Activated CD8-positive, alpha-beta memory T cell treated with anti-CD3 and anti-CD28 coated beads for 24 hours (primary cell): ENCODE data around the gene FNIP1.
"Not testable (repeated sequence)": the region's sequence is repeated elsewhere in the genome, so short reads cannot be mapped to it uniquely, and the experiment has no call there.

ENCODE experiments used
- DNase-seq: peaks from one replicate; pipeline ENCODE4 v3.0.0-alpha.2; 2020

Gene FNIP1

GRCh38 chr5:131786900-131787692 lies 9.7 kb downstream of the FNIP1 start:
- DNase-seq = no peak

GRCh38 chr5:131786036-131786435 lies 10.8 kb downstream of the FNIP1 start:
- DNase-seq = no peak

GRCh38 chr5:131783874-131784273 lies 12.9 kb downstream of the FNIP1 start:
- no peak for DNase-seq

GRCh38 chr5:131783357-131783756 lies 13.5 kb downstream of the FNIP1 start:
- DNase-seq = no peak

DNA sequence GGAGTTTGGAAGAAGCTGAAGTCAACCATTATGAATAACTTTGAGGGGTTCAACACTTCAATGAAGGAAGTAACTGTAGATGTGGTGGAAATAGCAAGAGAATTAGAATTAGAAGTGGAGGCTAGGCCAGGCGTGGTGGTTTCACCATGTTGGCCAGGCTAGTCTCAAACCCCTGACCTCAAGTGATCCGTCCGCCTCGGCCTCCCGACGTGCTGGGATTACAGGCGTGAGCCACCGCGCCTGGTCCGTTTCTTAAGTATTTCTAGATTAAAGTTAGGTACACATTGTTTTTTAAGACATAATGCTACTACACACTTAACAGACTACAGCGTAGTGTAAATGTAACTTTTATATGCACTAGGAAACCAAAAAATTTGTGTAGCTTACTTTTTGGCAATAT lies 14.1 kb downstream of the FNIP1 start:
- DNase-seq = no peak

GRCh38 chr5:131778141-131778540 lies 18.7 kb downstream of the FNIP1 start:
- not testable (repeated sequence) for DNase-seq

DNA sequence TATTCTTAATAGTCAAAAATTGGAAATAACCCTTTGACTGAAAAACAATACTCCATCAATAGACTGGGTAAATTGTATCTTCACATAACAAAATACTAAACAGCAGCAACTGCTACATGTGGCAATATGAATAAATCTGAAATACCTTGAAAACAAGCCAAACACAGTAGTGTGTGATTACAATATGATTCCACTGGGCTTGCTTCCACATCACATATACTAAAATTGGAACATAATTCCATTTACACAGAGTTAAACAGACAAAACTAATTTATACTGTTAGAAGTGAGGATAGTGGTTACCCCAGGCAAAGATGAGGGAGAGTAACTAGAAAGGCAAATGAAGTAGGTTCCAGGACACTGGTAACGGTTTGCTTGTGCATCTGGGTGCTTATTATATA lies 20.4 kb downstream of the FNIP1 start:
- no peak for DNase-seq

DNA sequence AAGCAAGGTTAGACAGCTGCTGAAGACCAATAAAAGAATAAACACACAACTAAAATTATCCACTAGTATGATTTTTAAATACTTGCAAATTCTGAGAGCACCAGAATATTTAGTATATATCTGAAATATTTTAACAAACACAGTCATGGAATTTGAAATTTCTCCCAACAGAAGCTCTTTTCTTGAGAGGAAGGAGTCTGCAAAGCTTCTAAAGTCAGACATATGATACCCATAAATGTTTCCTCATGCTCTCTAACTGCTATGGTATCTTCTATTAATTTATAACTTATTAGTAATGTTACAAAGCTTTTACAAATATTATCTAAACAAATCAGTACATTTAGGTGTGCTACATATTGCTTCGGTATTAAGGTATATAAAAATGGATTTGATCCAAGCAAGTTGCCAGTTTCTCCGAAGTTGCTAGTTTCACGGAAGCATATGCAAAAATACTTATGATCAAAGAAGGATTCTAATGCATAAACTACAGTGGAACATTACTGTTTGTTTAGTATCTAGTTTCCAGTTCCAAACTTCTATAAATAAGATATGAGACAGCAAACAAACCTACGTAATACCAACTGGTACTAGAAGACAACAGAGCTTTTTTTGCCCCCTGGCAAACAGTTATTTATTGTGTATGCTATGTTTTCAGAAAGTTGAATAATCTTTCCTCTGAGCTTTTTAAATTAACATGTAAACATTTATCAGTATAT lies 22.0 kb downstream of the FNIP1 start:
- no peak for DNase-seq

DNA sequence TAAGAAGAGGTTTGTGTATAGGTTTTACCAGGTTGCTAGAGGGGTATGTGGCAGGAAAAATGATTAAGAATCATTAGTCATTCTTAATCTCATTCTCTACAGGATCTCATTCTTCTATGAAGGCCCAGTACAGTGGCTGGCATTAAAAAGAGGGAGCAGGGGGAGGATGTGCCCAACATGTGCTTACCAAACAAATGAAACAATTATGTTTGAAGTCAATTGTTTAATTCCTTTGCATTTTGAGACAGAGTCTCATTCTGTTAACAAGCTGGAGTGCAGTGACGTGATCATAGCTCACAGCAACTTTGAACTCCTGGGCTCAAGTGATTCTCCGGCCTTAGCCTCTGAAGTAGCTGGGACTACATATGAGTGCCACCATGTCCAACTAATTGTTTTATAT lies 23.0 kb downstream of the FNIP1 start:
- DNase-seq = no peak

DNA sequence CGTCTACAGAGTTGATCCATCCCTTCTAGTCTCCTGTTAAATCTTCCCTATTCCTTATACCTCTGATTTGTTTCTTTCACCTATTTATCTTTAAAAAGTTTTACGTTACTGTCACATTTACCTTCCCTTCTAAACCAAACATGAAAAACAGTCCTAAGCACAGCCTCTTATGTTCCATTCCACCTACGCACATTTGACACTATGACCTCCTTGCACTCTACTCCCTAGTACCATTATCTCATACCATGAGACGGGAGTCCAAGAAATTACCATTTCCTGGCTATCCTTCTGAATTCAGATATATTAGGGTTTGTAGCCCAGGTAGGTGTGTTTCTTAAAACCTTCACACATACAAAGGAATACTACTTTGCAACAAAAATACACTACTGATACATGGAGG lies 25.1 kb downstream of the FNIP1 start:
- DNase-seq = no peak

GRCh38 chr5:131769961-131770360 lies 26.9 kb downstream of the FNIP1 start:
- DNase-seq = no peak

DNA sequence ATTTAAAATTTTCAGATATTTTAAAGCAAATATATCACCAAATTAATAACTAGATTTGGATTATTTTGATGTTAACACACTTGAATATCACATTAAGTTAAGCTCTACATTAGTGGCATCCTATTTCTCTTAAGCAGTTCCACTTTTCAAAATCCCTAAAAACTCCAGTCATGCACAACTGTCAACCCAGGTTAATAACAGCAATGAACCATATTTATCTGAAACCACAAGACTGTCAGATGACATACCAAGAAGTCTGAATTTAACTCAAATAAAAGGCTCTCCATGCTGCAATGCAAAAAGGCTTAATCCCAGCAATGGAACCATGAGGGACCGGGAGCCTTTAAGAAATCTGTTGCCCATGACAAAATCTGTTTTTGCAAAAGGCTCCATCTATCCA lies 27.5 kb downstream of the FNIP1 start:
- no peak for DNase-seq

DNA sequence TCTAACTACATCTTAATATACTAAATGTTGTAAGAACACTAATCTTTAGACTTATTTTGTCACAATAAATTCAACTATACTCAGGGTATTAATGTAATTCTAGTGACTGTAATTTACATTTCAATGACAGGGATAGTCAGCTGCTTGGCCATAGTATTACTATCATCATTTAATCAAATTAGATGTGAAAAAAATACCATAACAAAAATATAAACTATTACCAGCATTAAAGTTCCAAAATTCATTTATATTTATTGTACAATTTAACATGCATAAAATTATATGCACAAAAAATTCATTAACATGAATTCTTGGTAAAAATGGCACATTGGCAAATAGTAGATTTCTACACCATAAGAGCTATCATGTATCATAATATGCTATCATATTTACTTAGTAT lies 28.9 kb downstream of the FNIP1 start:
- no peak for DNase-seq

DNA sequence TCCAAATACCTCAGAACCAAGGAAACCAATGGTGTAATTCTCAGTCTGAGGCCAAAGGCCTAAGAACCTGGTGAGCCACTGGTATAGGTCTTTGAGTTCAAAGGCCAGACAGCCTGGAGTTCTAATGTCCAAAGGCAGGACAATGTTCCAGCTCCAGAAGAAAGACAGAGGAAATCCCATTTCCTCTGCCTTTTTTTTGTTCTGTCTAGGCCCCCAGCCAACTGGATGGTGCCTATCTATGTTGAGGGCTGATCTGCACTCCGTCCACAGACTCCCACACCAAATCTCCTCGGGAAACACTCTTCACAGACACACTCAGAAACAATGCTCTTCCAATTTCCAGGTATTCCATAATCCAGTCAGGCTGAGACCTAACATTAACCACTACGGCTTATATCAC lies 30.1 kb downstream of the FNIP1 start:
- DNase-seq = no peak

DNA sequence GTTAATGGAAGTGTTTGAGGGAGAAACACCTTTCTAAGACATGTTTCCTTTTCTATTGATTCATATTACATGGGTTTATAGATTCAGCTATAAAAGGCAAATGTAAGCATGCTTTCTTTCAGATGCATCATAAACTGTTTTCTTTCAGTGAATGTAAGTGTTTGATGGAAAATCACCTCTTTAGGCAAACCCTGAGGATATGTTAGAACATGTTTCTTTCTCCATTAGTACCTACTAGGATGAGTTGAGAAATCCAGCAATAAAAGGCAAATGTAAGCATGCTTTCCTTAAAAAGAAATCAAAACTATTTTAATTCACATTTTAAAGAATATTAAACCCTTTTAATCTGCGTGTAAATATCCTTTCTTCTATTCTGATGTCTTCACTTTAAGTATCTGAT lies 31.6 kb downstream of the FNIP1 start:
- DNase-seq = no peak

GRCh38 chr5:131763968-131764367 lies 32.8 kb downstream of the FNIP1 start:
- DNase-seq = no peak

DNA sequence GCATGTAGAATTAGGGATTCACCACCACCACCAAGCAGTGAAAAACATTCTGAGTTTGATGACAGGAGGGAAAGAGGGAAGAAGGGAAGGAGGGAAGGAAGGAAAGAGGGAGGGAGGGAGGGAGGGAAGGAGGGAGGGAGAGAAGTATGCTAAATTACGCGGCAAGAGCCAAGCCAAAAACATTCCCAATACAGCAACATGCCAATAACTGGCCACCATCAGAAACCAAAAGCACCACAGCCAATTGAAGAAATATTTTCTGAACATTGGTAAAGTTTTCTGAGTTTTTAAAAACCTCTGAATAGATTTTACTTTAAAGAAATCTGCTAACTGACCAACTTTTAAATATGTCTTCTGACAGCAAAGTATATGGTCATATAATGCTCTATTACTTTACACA lies 36.0 kb downstream of the FNIP1 start:
- no peak for DNase-seq

- no peak for DNase-seq
Observed at GRCh38 chr5:131759704-131760103, 37.1 kb downstream of the FNIP1 start.

DNA sequence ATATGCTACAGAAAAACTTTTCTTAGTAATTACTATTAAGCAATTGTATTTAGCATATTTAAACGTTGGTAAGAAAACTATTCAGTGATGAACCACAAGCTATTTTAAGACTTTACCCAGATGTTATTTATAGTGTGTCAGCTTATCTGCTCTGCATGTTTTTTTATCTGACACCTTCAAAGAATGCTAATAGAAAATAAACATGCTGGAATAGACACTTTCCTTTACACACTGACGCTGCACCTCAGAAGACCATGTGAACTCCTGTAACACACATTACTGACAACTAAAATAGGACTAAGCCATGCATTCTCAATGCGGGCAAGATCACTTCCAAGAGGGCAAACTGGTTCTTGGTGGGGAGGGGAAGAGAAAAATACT lies 38.3 kb downstream of the FNIP1 start:
- DNase-seq = no peak

DNA sequence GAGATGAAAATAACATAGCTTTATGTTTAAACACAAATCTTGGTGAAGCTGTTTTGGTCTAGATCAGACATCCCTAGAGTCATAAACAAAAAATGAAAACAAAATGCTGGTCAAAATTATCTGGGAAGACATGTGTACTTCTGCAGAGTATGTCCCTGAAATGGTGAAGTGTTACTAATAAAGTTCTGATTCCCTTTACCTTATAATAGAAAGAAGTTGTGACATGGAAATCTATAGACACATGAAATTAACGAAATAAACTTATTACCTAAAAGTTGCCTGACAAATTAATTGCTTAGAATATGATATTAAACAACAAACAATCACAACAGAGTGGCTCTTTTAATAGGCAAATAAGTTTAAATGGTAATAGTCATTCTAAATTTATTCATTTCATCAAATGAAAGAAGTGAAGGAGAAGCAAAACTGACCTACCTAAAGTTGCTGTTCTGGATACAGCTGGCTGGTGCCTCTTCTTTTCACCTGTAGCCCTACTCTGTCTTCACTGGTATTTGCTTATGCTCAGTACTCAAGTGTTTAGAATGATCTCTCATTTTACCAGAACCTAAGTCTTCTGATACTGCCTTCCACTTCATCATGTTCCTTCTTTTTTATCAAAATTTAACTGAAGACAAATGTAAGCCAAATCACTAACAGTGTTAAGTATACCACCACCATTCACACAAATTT lies 38.8 kb downstream of the FNIP1 start:
- no peak for DNase-seq

DNA sequence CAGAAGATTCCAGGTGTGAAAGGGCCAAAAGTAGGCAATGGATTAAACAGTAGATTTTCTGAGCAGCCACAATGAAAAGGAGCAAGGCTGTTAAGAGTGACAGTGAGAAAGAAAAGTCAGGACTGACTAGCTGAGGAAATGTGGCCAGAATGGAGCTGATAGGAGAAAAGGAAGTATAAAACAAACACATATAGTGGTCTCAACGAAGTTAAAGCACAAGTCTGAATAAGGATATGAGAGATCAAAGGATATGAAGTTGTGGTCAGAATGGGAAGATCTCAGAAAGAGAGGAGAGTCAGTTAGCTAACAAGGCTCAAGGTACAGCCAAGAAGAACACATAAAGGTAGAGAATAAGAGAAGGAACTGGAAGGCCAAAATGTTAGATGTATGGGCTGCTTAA lies 39.9 kb downstream of the FNIP1 start:
- no peak for DNase-seq

- DNase-seq = no peak
Observed at GRCh38 chr5:131754363-131754762, 42.5 kb downstream of the FNIP1 start.

- DNase-seq = no peak
Observed at GRCh38 chr5:131751506-131751905, 45.3 kb downstream of the FNIP1 start.
